Immature natural killer cell (primary cell): ENCODE measurements around the gene LHX6. TPM values are rescaled to one million over a fixed set of nuclear protein-coding genes. Genes with fewer than 3 reads are reported as not detected.

ENCODE experiments used
- DNase-seq, 3 donors: peaks; one replicate each; pipeline ENCODE4 v3.0.0; 2022; ENCODE audit warnings: mixed read lengths in 1 of 3
- H3K27ac Mint-ChIP-seq, 6 donors: one replicate each; pipeline ENCODE4 v1.8.0; 2020; ENCODE audit warnings: mixed read lengths in 6 of 6, mild to moderate bottlenecking in 5 of 6, inconsistent platforms in 4 of 6, moderate library complexity in 3 of 6
- H3K27me3 Mint-ChIP-seq, 3 donors: one replicate each; pipeline ENCODE4 v1.8.0; 2020 to 2021; ENCODE audit warnings: low read depth in 3 of 3, mild to moderate bottlenecking in 3 of 3, mixed read lengths in 3 of 3, moderate library complexity in 3 of 3, inconsistent platforms in 1 of 3
- H3K36me3 Mint-ChIP-seq, 3 donors: one replicate each; pipeline ENCODE4 v1.8.0; 2020; ENCODE audit warnings: mixed read lengths in 3 of 3, inconsistent platforms in 2 of 3, mild to moderate bottlenecking in 2 of 3
- H3K4me1 Mint-ChIP-seq, 2 donors: one replicate each; pipeline ENCODE4 v1.8.0; 2020; ENCODE audit warnings: inconsistent platforms in 2 of 2, mild to moderate bottlenecking in 2 of 2, mixed read lengths in 2 of 2, moderate library complexity in 1 of 2
- H3K4me3 Mint-ChIP-seq, 5 donors: one replicate each; pipeline ENCODE4 v1.8.0; 2020; ENCODE audit warnings: mild to moderate bottlenecking in 5 of 5, mixed read lengths in 5 of 5, inconsistent platforms in 3 of 5, moderate library complexity in 3 of 5
- H3K9me3 Mint-ChIP-seq, 6 donors: one replicate each; pipeline ENCODE4 v1.8.0; 2020; ENCODE audit warnings: mild to moderate bottlenecking in 6 of 6, mixed read lengths in 6 of 6, inconsistent platforms in 4 of 6, moderate library complexity in 3 of 6
- polyA plus RNA-seq, 3 donors: library from polyadenylated mRNA; unstranded; fragments of 300-500 nt; fragmentation: Illumina TruSeq; gene quantifications; one replicate each; pipeline ENCODE4 v1.2.3, GENCODE V29; 2021

Gene LHX6
- polyA plus RNA-seq = not detected

DNA sequence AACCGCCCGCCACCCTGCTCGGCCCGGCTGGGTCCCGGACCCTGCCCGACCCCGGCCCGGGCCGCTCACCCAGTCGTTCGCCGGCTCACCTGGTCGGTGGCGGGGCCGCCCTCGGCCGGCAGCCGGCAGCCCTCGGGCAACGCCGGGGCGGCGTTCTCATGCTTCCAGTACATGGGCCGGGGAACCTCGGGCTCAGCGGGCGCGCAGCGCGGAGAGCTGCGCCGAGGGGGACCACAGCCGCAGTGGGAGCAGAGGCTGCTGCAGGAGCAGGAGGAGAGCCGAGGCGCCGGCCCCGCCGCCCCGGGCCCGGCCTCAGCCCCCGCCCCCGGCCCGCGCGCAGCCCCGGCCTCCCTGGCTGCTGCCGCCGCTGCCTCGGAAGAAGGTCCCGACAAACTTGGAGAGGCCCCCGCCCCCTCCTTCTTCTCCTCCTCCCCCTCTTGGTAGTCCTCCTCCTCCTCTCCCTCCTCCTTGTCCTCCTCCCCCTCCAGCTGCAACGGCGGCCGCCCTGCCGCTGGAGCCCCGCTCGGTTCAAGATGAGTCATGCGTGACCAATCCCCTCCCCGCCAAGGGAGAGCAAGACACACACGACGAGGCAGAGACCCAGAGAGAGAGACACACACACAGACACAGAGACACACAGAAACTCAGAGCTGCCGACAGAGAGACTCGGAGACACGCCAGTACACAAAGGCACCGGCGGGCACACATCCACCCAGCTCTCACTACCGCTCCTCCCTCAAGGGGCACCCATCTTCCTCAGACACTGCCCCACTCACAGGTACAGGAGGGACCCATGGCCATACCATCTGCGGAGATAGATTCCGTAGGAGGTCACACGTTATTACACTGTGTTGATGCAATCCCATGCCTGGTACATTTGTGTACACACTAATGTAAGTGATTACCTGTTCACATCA lies at the start of gene LHX6:
LHX6 (minus strand) TSS at position 390 of the 917 bp plus-strand sequence; CDS start at position 173, 217 bp downstream.
- Mint-ChIP-seq H3K27me3 (peaks cover 9 to 15% (median 9%) of the 10 kb centered on the region in 3 donors), H3K27ac (no peak within 1 kb of the TSS), H3K36me3 (no peaks in the 10 kb centered on the region), H3K9me3 (no peaks in the 10 kb centered on the region), H3K4me1 (peaks cover 0 to 2% of the 10 kb centered on the region in 2 donors), H3K4me3 (peak within 1 kb of the TSS in 1 of 5 donors; percentile 27)
- DNase-seq = no peak

DNA sequence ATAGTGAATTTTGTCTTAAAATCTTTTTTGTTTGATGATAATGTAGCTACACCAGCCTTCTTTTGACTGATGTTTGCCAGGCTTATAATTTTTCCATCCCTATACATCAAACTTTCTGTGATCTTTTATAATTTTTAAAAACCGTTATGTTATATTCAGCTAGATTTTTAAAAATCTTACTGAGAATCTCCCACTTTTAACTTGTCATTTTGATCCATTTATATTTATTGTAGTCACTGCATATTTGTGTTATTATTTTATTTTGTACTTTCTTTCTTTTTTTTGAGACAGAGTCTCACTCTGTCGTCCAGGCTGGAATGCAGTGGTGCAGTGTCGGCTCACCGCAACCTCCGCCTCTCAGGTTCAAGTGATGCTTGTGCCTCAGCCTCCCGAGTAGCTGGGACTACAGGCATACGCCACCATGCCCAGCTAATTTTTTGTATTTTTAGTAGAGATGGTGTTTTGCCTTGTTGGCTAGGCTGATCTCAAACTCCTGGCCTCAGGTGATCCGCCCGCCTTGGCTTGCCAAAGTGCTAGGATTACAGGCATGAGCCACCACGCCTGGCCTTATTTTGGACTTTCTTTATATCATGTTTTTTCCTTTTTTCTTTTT lies 48.6 kb upstream of the LHX6 start:
- Mint-ChIP-seq H3K27ac (no peak overlapping the region), H3K4me1 (peaks cover 0 to 1% of the 10 kb centered on the region in 2 donors), H3K9me3 (peaks cover 0 to 4% (median 1%) of the 10 kb centered on the region in 6 donors), H3K27me3 (peaks cover 0 to 2% (median 0%) of the 10 kb centered on the region in 3 donors), H3K36me3 (peaks cover 33 to 52% (median 41%) of the 10 kb centered on the region in 3 donors), H3K4me3 (no peak overlapping the region)
- DNase-seq = no peak

DNA sequence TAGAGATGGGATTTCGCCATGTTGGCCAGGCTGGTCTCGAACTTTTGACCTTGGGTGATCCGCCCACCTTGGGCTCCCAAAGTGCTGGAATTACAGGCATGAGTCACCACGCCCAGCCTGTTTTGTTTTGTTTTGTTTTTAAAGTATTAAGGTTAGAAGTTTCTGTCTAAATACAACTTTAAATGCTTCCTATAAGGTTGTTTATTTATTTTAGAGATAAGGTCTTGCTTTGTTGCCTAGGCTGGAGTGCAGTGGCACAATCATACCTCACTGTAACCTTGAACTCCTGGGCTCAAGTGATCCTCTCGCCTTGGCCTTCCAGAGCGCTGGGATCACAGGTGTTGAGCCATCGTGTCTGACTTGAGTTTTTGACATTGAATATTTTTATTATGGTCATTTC lies 47.3 kb upstream of the LHX6 start:
- peaks cover 24 to 43% (median 41%) of the 10 kb centered on the region in 3 donors for H3K36me3 Mint-ChIP-seq
- peaks cover 0 to 4% (median 1%) of the 10 kb centered on the region in 6 donors for H3K9me3 Mint-ChIP-seq

DNA sequence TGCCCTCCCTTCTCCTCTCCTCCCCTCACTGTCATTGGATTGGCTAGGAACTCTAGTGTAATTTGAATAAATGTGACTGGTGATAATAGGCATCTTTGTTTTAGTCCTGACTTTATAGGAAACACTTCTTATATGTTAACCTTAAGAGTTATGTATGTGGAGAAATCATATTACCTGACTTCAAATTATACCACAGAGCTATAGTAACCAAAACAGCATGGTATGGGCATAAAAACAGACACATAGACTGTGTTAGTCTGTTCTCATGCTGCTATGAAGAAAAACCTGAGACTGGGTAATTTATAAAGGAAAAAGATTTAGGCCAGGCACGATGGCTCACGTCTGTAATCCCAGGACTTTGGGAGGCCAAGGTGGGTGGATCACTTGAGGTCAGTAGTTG lies 45.3 kb upstream of the LHX6 start:
- no peak for DNase-seq
- peak overlapping the region in 1 of 6 donors; percentile 74 for H3K27ac Mint-ChIP-seq
- H3K9me3 Mint-ChIP-seq = peaks cover 0 to 4% (median 1%) of the 10 kb centered on the region in 6 donors
- peaks cover 24 to 36% (median 29%) of the 10 kb centered on the region in 3 donors for H3K36me3 Mint-ChIP-seq
- H3K4me1 Mint-ChIP-seq = peaks cover 1 to 6% of the 10 kb centered on the region in 2 donors
- no peak overlapping the region for H3K4me3 Mint-ChIP-seq
- H3K27me3 Mint-ChIP-seq = peaks cover 0 to 2% (median 0%) of the 10 kb centered on the region in 3 donors

More for the DNA sequence above, 47.3 kb upstream of the LHX6 start:
- H3K27me3 Mint-ChIP-seq = peaks cover 0 to 2% (median 0%) of the 10 kb centered on the region in 3 donors
- no peak for DNase-seq
- no peak overlapping the region for H3K27ac Mint-ChIP-seq
- H3K4me1 Mint-ChIP-seq = peaks cover 1 to 2% of the 10 kb centered on the region in 2 donors
- H3K4me3 Mint-ChIP-seq = no peak overlapping the region

DNA sequence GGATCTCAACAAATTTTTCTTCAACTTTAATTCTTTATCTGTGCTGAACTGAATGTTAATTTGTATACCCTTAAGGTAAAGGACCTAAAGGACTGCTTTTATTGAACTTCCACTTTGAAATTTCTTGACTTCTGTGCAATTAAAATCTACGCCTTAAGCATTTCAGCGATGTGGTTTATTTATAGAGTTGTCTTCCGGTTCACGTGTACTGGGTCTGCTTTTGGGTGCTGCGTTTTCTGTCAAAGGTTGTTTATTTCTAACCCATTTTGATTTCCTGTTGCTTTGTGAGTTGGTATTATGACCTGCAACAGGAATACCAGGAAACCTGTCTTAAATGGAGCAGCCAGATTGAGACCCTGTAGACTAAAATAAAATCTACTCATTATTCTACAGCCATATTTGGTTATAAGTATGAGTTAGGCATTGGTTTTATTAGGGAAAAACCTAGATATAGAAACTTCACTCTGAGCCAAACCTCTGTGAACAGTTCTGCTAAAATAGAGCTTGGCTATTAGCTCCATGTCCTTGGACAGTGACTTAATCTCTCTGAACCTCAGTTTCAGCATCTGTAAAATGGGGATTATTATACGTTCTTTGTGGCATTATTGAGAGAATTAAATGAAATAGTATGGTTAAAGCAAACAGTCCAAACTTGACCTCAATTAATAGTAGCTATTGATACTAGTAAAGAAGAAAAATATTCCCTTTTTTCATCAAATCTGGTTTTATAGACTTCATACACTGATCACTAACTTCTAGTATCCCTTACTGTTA lies 39.5 kb upstream of the LHX6 start:
- Mint-ChIP-seq H3K27ac (peak overlapping the region in 3 of 6 donors; percentile 9 to 71 (median 51)), H3K36me3 (peaks cover 5 to 8% (median 6%) of the 10 kb centered on the region in 3 donors), H3K4me3 (no peak overlapping the region), H3K4me1 (peaks cover 29 to 38% of the 10 kb centered on the region in 2 donors), H3K27me3 (peaks cover 8 to 14% (median 14%) of the 10 kb centered on the region in 3 donors), H3K9me3 (no peaks in the 10 kb centered on the region)
- DNase-seq = no peak

DNA sequence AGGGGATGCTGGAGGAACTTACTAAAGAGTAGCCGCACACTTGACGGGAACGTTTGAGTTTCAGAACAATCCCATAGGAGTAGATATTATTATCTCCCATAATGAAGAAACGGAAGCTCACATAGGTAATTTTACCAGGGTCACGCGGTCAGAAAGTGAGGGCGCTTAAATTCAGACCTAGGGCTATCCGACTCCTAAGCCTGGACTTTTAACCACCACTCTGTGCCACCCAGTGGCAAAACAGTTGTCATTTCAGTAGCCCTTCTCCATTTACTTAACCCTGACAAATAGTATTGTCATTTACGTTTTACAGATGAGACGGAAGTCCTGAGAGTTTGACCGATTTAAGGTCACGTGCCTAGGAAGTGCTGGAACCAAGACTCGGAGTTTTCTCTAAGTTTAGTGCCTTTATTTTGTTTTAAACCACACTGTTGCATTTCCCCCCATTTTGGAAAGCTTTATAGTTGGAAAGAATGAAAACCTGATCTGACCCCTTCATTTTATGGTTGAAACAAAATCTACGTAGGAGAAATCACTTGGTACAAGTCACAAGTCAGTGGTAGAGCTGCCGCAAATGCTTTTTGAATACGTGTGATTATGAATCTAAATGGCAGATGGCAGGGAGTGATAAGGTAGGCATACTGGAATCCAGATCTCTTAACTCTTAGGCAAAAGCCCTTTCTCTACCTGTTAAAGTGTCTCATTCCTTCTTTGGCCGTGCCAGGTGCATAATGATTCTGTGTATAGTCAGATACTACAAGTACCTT lies 36.6 kb upstream of the LHX6 start:
- Mint-ChIP-seq H3K4me1 (peaks cover 48 to 62% of the 10 kb centered on the region in 2 donors), H3K27me3 (peaks cover 8 to 14% (median 14%) of the 10 kb centered on the region in 3 donors), H3K27ac (peak overlapping the region; percentile 99 to 100 (median 100)), H3K36me3 (peaks cover 0 to 5% (median 0%) of the 10 kb centered on the region in 3 donors), H3K4me3 (peak overlapping the region; percentile 93 to 100 (median 98)), H3K9me3 (no peaks in the 10 kb centered on the region)
- DNase-seq = peak; percentile 63 to 64 (median 64)

DNA sequence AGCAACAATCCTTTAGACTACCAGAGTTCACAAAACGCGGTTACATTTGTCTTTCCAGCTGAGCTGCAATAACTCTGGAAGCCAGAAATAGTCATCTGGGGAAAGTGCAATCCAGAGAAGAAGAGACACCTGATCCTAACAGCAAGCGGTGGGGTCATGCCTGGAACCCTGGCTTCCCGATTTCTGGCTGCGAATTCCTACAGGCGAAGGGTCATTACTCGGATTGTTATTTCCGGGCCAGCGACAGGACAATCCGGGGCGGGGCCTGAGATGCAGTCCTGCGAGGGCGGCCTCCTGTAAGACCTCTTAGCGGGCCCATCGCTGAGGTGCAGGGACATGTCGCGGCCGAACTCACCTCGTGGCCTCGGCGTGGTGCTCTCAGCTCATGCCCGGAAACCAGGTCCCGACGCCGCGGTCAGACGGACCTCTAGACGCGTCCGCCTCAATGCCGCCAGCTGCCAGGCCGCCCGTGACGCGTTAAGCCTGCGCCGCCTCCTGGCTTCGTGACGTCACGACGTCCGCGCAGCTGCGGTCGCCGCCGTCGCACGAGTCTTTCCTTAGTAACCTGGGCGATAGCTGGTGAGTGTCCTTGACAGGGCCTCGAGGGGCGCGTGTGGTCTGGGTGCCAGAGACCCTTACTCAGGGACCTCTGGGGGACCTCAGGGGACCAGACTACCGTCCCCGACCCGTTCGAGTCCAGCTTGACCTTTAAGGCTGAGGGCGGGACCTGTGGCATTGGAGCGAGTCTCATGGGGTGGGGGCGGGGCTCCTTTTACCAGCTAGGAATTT lies 35.8 kb upstream of the LHX6 start, which contains the start of the genes MRRF and RBM18:
MRRF (plus strand) TSS at position 523 of the 789 bp plus-strand sequence. CDS start 6,010 bp downstream, outside the sequence.
RBM18 (minus strand) TSS at position 481 of the 789 bp plus-strand sequence. CDS start 3,348 bp downstream, outside the sequence.
- H3K9me3 Mint-ChIP-seq = no peaks in the 10 kb centered on the region
- H3K36me3 Mint-ChIP-seq = peaks cover 0 to 5% (median 0%) of the 10 kb centered on the region in 3 donors
- peak within 1 kb of the TSS; percentile 93 to 100 (median 98) for H3K4me3 Mint-ChIP-seq
- H3K4me1 Mint-ChIP-seq = peaks cover 48 to 64% of the 10 kb centered on the region in 2 donors
- peaks cover 8 to 14% (median 14%) of the 10 kb centered on the region in 3 donors for H3K27me3 Mint-ChIP-seq
- peak within 1 kb of the TSS; percentile 99 to 100 (median 100) for H3K27ac Mint-ChIP-seq
- peak; percentile 93 to 95 (median 94) for DNase-seq

DNA sequence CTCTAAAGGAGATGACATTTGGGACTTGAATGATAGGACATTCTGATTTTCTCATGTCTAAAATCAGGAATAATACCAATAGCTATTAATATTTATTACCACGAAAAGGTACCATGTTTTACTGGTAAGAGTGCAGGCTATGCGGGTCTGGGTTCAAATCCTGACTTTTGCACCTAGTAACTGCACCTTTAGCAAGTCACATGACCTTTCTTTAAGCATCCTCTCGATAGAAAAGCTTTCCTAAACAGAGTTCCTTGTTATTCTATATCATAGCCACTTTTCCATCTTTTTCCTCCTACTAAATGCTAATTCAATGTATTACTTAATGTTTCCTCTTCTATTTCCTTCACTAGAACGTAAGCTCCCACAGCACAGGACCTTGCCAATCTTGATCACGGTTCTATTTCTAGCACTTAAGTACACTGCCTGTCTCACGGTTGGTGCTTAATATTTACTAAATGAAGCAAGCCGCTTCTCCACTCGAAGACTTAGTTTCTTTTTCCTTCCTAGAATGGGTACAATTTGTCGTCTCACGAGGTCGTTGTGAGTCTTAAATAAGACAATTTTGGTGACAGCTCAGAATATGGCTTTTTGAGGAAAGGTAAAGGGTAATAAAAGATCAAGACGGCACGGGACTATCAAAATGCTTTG lies 35.1 kb upstream of the LHX6 start:
- Mint-ChIP-seq H3K36me3 (peaks cover 4 to 5% (median 4%) of the 10 kb centered on the region in 3 donors), H3K9me3 (no peaks in the 10 kb centered on the region), H3K4me1 (peaks cover 48 to 64% of the 10 kb centered on the region in 2 donors), H3K27me3 (peaks cover 8 to 14% (median 14%) of the 10 kb centered on the region in 3 donors), H3K27ac (peak overlapping the region; percentile 99 to 100 (median 100)), H3K4me3 (peak overlapping the region; percentile 93 to 100 (median 98))
- no peak for DNase-seq

DNA sequence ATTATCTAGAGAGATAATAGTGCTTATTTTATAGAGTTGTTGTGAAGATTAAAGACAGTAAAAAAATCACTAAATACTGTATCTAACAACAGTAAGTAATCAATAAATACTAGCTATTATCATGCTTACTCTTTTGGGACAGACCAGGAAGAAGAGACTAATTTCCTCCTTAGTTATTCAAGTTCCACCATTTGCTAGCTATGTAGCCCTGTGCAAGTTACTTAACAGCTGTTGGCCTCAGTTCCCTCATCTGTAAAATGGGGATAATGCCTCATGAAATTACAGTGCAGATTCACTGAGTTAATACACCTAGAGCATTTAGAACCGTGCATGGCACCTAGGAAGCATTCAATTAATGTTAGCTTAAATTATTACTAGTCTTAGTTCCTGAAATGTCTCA lies 33.3 kb upstream of the LHX6 start:
- H3K36me3 Mint-ChIP-seq = peaks cover 5 to 11% (median 11%) of the 10 kb centered on the region in 3 donors
- H3K9me3 Mint-ChIP-seq = no peaks in the 10 kb centered on the region
- peaks cover 52 to 70% of the 10 kb centered on the region in 2 donors for H3K4me1 Mint-ChIP-seq
- H3K27ac Mint-ChIP-seq = peak overlapping the region; percentile 45 to 100 (median 100)
- peak overlapping the region in 3 of 5 donors; percentile 1 to 55 (median 7) for H3K4me3 Mint-ChIP-seq
- DNase-seq = no peak
- peaks cover 8 to 14% (median 14%) of the 10 kb centered on the region in 3 donors for H3K27me3 Mint-ChIP-seq

DNA sequence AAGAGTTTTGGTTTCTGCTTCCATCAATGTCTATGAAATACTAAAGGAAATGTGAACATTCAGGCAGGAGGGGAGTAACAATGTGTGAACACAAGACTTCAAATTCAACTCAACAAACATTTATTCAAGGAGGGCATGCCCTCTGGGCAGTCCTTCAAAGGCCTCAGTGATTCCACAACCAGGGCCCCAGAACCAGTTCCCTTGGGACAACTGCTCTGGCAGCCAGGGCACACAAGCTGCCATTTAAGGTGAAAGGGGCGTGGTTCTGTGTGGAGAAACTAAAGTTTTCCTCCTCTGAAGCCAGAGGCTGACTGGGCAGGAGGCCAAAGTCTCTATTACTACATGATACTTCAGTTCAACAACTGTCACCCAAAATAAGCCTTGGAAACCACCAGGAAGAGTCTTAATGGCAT lies 32.7 kb upstream of the LHX6 start:
- Mint-ChIP-seq H3K27ac (peak overlapping the region; percentile 40 to 100 (median 87)), H3K9me3 (no peaks in the 10 kb centered on the region), H3K4me1 (peaks cover 52 to 68% of the 10 kb centered on the region in 2 donors), H3K4me3 (no peak overlapping the region), H3K27me3 (peaks cover 8 to 14% (median 14%) of the 10 kb centered on the region in 3 donors), H3K36me3 (peaks cover 5 to 11% (median 11%) of the 10 kb centered on the region in 3 donors)
- DNase-seq = no peak

DNA sequence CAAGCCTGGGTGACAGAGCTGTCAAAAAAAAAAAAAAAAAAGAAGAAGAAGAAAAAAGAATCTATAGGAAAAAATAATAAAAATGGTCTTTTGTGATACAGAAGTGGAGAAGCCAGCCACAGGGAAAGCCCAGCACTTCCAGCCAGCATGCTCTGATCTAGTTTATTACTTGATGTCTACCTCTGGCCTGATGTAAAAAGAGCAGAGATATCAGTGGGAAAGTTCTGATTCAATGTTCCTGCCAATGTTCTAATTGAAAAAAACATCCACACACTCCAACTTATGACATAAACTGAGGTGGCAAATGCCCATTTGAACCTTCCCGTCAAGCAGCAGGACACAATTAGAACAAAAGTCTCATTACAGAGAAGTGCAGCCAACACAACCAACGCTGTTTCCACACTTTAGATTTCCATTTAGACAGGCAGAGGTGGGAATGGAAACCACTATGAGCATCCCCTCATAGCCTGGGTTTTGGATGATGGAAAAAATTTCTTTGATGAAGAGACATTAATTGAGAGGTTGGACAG lies 30.2 kb upstream of the LHX6 start:
- H3K4me1 Mint-ChIP-seq = peaks cover 39 to 64% of the 10 kb centered on the region in 2 donors
- no peak overlapping the region for H3K4me3 Mint-ChIP-seq
- no peaks in the 10 kb centered on the region for H3K27me3 Mint-ChIP-seq
- H3K27ac Mint-ChIP-seq = no peak overlapping the region
- peaks cover 9 to 11% (median 11%) of the 10 kb centered on the region in 3 donors for H3K36me3 Mint-ChIP-seq
- no peaks in the 10 kb centered on the region for H3K9me3 Mint-ChIP-seq
- DNase-seq = no peak
